Measurements from ENCODE around the gene NOD2. TPM values are rescaled to one million over a fixed set of nuclear protein-coding genes. Genes with fewer than 3 reads are reported as not detected.
A peak's percentile ranks its signal among the peaks of the same experiment; 100 is the strongest.

The NOD2 gene
- polyA plus RNA-seq, 1 experiment, result not detected

DNA sequence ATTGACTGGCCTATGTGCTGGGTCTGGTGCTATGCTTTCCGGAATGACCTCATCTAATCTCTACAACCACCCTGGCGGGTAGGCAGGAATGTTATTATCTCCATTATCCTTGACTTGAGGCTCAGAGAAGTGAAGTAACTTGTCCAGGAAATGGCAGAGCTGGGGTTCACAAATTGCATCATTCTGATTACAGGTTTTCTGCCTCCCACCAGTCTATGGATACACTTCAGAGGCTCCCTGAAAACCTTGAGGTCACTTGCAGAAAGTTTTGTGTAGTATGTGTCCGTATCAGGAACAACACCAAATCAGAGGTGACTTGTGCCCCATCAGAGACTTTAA, 19.1 kb downstream of the NOD2 start:
- Histone ChIP-seq H3K27me3 (ENCODE audit: control insufficient read depth, insufficient read depth, low read length) (peaks cover 4% of the 10 kb centered on the region), H3K27ac (ENCODE audit: low read depth, low read length) (no peak overlapping the region), H3K4me3 (ENCODE audit: low read depth, low read length) (no peak overlapping the region), H3K9me3 (ENCODE audit: control insufficient read depth, insufficient read depth, low read length) (no peaks in the 10 kb centered on the region; the same call in 1 of the 2 replicates)
- POLR2A ChIA-PET, result no interaction called here
- TF ChIP-seq, protein P1, sequence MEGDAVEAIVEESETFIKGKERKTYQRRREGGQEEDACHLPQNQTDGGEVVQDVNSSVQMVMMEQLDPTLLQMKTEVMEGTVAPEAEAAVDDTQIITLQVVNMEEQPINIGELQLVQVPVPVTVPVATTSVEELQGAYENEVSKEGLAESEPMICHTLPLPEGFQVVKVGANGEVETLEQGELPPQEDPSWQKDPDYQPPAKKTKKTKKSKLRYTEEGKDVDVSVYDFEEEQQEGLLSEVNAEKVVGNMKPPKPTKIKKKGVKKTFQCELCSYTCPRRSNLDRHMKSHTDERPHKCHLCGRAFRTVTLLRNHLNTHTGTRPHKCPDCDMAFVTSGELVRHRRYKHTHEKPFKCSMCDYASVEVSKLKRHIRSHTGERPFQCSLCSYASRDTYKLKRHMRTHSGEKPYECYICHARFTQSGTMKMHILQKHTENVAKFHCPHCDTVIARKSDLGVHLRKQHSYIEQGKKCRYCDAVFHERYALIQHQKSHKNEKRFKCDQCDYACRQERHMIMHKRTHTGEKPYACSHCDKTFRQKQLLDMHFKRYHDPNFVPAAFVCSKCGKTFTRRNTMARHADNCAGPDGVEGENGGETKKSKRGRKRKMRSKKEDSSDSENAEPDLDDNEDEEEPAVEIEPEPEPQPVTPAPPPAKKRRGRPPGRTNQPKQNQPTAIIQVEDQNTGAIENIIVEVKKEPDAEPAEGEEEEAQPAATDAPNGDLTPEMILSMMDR (IDR thresholded peaks at IDR 0.05; ENCODE audit: low read depth, low read length), result no peak
- CTCF ChIA-PET, result no interaction called here
- no peak for DNase-seq (ENCODE audit: low read depth, low spot score)

- ChIA-PET POLR2A (no interaction called here), CTCF (interaction anchor here (0.5 kb wide), 1 partner anchor 344 kb away, joined by 5 read pairs; the partner anchor contains the start of gene BRD7)
- no peak for DNase-seq (ENCODE audit: low read depth, low spot score)
- H3K27me3 ChIP-seq (ENCODE audit: control insufficient read depth, insufficient read depth, low read length), result peaks cover 4% of the 10 kb centered on the region
- TF ChIP-seq, protein P1 (IDR thresholded peaks at IDR 0.05; ENCODE audit: low read depth, low read length), result no peak
- no peak overlapping the region for H3K27ac ChIP-seq (ENCODE audit: low read depth, low read length)
- H3K9me3 ChIP-seq (ENCODE audit: control insufficient read depth, insufficient read depth, low read length), result no peaks in the 10 kb centered on the region; the same call in 1 of the 2 replicates
- H3K4me3 ChIP-seq (ENCODE audit: low read depth, low read length), result no peak overlapping the region
Measured at GRCh38 chr16:50712956-50713355, 19.6 kb downstream of the NOD2 start.

- Histone ChIP-seq H3K27ac (ENCODE audit: low read depth, low read length) (no peak overlapping the region), H3K9me3 (ENCODE audit: control insufficient read depth, insufficient read depth, low read length) (no peaks in the 10 kb centered on the region), H3K4me3 (ENCODE audit: low read depth, low read length) (no peak overlapping the region), H3K27me3 (ENCODE audit: control insufficient read depth, insufficient read depth, low read length) (peaks cover 4% of the 10 kb centered on the region)
- ChIA-PET CTCF (interaction anchor here (1.2 kb wide), 1 partner anchor 89 kb away, joined by 4 read pairs; no protein-coding TSS in a partner anchor), POLR2A (no interaction called here)
- TF ChIP-seq, protein P1 (IDR thresholded peaks at IDR 0.05; ENCODE audit: low read depth, low read length), result no peak
- DNase-seq (ENCODE audit: low read depth, low spot score), result no peak
Measured at GRCh38 chr16:50717091-50717490, 23.7 kb downstream of the NOD2 start.

- TF ChIP-seq, protein P1 (IDR thresholded peaks at IDR 0.05; ENCODE audit: low read depth, low read length), result no peak
- H3K27me3 ChIP-seq (ENCODE audit: control insufficient read depth, insufficient read depth, low read length), result no peaks in the 10 kb centered on the region
- DNase-seq (ENCODE audit: low read depth, low spot score), result no peak
- H3K4me3 ChIP-seq (ENCODE audit: low read depth, low read length), result no peak overlapping the region
- no peak overlapping the region for H3K27ac ChIP-seq (ENCODE audit: low read depth, low read length)
- no peaks in the 10 kb centered on the region for H3K9me3 ChIP-seq (ENCODE audit: control insufficient read depth, insufficient read depth, low read length)
- CTCF ChIA-PET, result interaction anchor here (1.2 kb wide), 1 partner anchor 89 kb away, joined by 4 read pairs; no protein-coding TSS in a partner anchor
- POLR2A ChIA-PET, result no interaction called here
Measured at GRCh38 chr16:50717494-50717893, 24.1 kb downstream of the NOD2 start.

GRCh38 chr16:50718061-50718760, 24.8 kb downstream of the NOD2 start:
- CTCF ChIA-PET, result interaction anchor here (2.6 kb wide), 1 partner anchor 88 kb away, joined by 9 read pairs; no protein-coding TSS in a partner anchor
- H3K27me3 ChIP-seq (ENCODE audit: control insufficient read depth, insufficient read depth, low read length), result no peaks in the 10 kb centered on the region
- POLR2A ChIA-PET, result interaction anchor here (1.1 kb wide), 1 partner anchor 24 kb away, joined by 3 read pairs; the partner anchor contains the start of gene CYLD
- DNase-seq (ENCODE audit: low read depth, low spot score), result no peak
- no peak overlapping the region for H3K27ac ChIP-seq (ENCODE audit: low read depth, low read length)
- H3K9me3 ChIP-seq (ENCODE audit: control insufficient read depth, insufficient read depth, low read length), result no peaks in the 10 kb centered on the region
- TF ChIP-seq, protein P1 (IDR thresholded peaks at IDR 0.05; ENCODE audit: low read depth, low read length), result no peak
- peak overlapping the region; percentile 31 for H3K4me3 ChIP-seq (ENCODE audit: low read depth, low read length)
